GM12872 (cell line): ENCODE results near the gene ELMO1.

Experiments used
- CTCF ChIP-seq: IDR thresholded peaks from 3 replicates; pipeline ENCODE4 v1.5.1; 2011; ENCODE audit warnings: low read depth, mild to moderate bottlenecking, low read length, moderate library complexity; ENCODE audit not compliant: insufficient read depth

The ELMO1 gene

GRCh38 chr7:37430640-37431039, 18.0 kb downstream of the ELMO1 start:
- no peak for TF ChIP-seq CTCF

- TF ChIP-seq CTCF = no peak
Observed at GRCh38 chr7:37430171-37430570, 18.5 kb downstream of the ELMO1 start.

DNA sequence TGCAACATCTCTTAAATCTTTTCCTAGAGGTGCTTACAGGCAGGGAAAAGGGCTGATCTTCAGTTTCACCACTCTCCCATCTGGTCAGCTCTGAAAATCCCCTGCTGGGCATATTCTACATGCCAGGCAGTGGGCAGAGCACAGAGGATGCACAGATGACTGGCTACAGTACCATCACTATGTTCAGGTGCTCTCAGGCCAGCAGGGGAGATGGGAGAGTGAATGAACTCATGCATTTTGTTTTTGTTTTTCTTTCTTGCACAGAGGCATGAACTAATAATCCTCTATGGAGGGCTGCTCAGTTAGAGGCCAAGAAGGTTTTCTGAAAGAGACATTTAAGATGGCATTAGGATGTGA, 19.3 kb downstream of the ELMO1 start:
- TF ChIP-seq CTCF = no peak

DNA sequence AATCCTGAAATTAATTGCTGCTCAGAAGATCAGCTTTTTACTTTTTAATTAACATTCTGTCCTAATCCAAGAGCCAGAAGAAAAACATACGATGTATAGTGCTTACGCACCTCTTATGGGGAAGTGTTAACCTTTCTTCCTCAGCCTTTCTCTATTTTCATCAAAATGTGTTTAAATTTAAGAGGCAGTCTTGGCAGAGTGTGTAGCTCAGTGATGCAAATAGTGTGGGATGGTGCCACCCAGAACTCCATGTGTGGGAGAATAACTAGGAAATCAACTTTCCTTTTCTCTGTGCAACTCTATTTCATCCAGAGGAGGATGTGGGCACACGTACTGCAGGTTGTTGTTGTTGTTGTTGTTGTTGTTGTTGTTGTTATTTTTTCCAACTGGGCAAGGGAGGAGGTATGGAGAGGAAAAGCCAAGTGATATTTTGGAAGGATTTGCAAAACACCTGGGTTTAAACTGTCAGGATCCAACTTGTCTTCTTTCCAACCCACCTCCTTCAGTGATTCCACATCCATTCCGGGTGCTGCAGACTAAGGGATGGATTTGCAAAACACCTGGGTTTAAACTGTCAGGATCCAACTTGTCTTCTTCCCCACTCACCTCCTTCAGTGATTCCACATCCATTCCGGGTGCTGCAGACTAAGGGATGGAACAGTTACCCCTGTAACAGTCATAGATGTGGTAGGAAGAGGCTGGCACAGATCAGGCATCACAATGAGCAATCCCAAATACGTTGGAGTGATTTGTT, 19.8 kb downstream of the ELMO1 start:
- TF ChIP-seq CTCF = no peak

GRCh38 chr7:37427276-37427940, 21.3 kb downstream of the ELMO1 start:
- TF ChIP-seq CTCF = no peak

DNA sequence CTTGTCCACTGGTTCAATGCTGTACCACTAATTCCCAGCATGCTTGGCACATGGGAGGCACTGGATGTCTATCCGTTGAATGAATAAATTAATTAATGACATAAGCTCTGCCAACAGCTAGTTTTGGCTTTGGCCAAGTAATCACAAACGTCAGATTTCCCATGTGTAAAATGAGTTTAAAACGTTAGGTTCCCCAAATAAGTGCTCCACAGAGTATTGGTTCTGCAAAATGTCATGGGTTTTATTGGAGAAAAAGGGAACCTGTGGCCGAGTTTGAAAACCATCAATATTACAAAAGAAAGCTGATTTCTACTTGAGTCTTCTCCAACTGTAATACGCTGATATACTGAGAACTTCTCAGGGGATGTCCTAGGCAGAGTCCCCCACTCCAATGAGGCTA, 23.2 kb downstream of the ELMO1 start:
- TF ChIP-seq CTCF = no peak

DNA sequence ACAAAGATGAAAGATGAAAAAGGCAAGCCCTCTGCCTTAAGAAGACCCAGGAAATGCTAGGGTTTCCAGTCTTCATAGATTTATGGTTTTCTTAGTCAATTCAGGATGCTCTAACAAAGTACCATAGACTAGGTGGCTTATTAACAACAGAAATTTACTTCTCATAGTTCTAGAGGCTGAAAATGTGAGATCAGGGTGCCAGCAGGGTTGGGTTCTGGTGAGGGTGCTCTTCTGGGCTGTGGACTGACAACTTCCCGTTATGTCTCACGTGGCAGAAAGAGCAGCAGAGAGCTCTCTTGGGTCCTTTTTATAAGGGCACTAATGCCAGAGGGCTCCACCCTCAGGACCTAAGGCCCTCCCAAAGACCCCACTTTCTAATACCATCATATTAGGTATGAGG, 23.7 kb downstream of the ELMO1 start:
- TF ChIP-seq CTCF = no peak
